ENCODE results near the gene GABBR1.
A peak's percentile ranks its signal among the peaks of the same experiment; 100 is the strongest.

The GABBR1 gene

DNA sequence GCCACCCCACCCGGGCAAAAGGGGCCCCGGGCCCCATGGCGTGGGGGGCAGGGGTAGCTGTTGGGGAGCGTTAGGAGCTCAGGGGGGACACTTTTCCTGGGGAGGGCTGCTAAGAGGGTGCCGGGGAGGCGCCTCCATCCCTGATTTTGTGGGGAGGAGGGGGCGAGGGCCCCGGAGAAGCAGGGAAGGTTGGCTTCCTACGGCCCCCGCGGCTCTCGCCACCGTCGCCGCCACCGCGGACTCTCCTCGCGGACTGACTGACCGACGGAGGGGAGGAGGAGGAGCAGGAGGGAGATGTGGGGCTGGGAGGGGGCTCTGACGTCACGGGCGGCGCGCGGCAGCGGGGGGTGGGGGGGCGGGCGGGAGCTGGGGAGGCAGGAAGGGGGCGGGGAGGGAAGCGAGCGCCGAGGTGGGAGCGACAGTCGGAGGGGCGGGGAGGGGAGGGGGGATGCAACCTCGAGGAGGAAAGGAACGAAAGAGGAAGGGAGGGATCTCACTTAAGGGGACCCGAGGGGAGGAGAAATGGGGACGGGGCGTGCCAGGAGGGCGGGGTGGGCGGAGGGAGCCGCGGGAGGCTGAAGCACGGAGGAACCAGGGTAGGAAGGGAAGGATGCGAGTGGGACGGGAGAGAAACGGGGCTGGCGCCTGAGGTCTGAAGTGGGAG, 5.1 kb downstream of the GABBR1 start:
- ChIA-PET POLR2A (no interaction called here), CTCF (interaction anchor here (0.7 to 6.6 kb wide), 8 partner anchors 8 to 68 kb away, joined by 3 to 35 read pairs (median 4); no protein-coding TSS in a partner anchor)
- TF ChIP-seq CTCF (IDR thresholded peaks at IDR 0.05; ENCODE audit: control extremely low read depth, extremely low read depth, low read depth, missing control alignments) = no peak
- peak; percentile 64 for DNase-seq (ENCODE audit: extremely low spot score)

GRCh38 chr6:29626948-29627754, 5.8 kb downstream of the GABBR1 start:
- POLR2A ChIA-PET = no interaction called here
- no peak for TF ChIP-seq CTCF (IDR thresholded peaks at IDR 0.05; ENCODE audit: control extremely low read depth, extremely low read depth, low read depth, missing control alignments)
- DNase-seq (ENCODE audit: extremely low spot score) = no peak
- CTCF ChIA-PET = interaction anchor here (1.4 to 6.6 kb wide), 4 partner anchors 15 to 69 kb away, joined by 3 to 35 read pairs (median 4); no protein-coding TSS in a partner anchor

- DNase-seq (ENCODE audit: extremely low spot score) = no peak
- ChIA-PET POLR2A (no interaction called here), CTCF (interaction anchor here (0.7 to 6.6 kb wide), 4 partner anchors 24 to 71 kb away, joined by 3 to 35 read pairs (median 8); no protein-coding TSS in a partner anchor)
- TF ChIP-seq CTCF (IDR thresholded peaks at IDR 0.05; ENCODE audit: control extremely low read depth, extremely low read depth, low read depth, missing control alignments) = no peak
Measured at GRCh38 chr6:29625337-29625930, 7.5 kb downstream of the GABBR1 start.

DNA sequence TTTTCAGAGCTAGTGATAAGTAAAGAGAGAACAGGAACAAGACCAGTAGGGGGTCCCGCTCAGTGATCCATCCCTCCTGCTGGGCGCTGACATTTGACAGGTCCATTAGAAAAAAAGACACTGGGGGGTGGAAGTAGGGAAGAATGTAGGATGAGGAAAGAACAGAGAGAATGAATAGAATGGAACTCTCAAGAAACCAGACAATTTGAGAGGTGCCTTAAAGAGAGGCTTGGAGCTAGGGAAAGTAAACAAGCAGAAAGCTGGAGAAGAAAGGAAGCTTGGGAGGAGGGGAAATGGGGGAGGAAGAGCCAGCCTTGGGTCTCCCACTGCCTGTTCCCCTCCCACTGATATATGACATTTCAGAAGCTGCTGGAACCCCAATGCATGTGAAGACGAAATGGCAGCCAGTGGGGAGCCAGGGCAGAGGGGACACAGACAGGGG, 8.4 kb downstream of the GABBR1 start:
- POLR2A ChIA-PET = no interaction called here
- no peak for TF ChIP-seq CTCF (IDR thresholded peaks at IDR 0.05; ENCODE audit: control extremely low read depth, extremely low read depth, low read depth, missing control alignments)
- DNase-seq (ENCODE audit: extremely low spot score) = no peak
- CTCF ChIA-PET = interaction anchor here (2.6 to 6.6 kb wide), 2 partner anchors 25 to 29 kb away, joined by 14 to 35 read pairs; no protein-coding TSS in a partner anchor

DNA sequence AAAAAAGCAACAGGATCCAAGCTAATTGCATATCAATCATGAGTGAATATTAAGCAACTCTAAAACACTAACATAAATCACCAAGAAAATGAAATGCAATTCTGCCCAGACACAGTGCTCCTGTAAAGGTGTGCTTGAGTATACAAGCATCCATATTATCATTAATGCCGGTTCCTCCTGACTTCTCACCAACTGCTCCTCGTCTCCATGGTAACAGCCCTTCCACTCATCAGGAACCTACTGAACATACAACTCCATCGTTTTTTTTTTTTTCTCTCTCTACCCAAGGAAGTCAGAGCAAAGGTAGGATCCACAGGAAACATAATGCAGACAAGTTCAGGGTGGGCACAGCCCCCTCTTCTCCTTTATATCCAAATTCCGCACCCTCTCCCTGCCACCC, 12.4 kb downstream of the GABBR1 start:
- CTCF ChIA-PET = interaction anchor here (0.9 to 1.4 kb wide), 2 partner anchors 8 to 17 kb away, joined by 3 to 5 read pairs; no protein-coding TSS in a partner anchor
- TF ChIP-seq CTCF (IDR thresholded peaks at IDR 0.05; ENCODE audit: control extremely low read depth, extremely low read depth, low read depth, missing control alignments) = no peak

GRCh38 chr6:29619578-29620160, 13.3 kb downstream of the GABBR1 start:
- no peak for TF ChIP-seq CTCF (IDR thresholded peaks at IDR 0.05; ENCODE audit: control extremely low read depth, extremely low read depth, low read depth, missing control alignments)
- DNase-seq (ENCODE audit: extremely low spot score) = no peak
- ChIA-PET POLR2A (no interaction called here), CTCF (interaction anchor here (0.6 to 1.4 kb wide), 3 partner anchors 9 to 17 kb away, joined by 3 to 5 read pairs (median 3); no protein-coding TSS in a partner anchor)

More for the DNA sequence above, 12.4 kb downstream of the GABBR1 start:
- POLR2A ChIA-PET = no interaction called here
- DNase-seq (ENCODE audit: extremely low spot score) = no peak

All from GM10248 (cell line).